Panc1 (cell line): Measurements from ENCODE around the gene IGIP. TPM values are rescaled to one million over a fixed set of nuclear protein-coding genes. Genes with fewer than 3 reads are reported as not detected.
A peak's percentile ranks its signal among the peaks of the same experiment; 100 is the strongest.

Source experiments
- ATAC-seq: fragments of 200-7000 bp; cut with Tn5 transposase; 2 replicates; pipeline ENCODE4 v1.9.1; 2020; ENCODE audit warnings: mild to moderate bottlenecking, moderate library complexity
- BruUV-seq: library from RNA; stranded (reverse); fragments of 400-500 nt; replicated peaks from 2 replicates; lab custom pipeline; 2021; lab: Mats Ljungman, UMichigan
- CTCF ChIA-PET: fragments of 300-600 bp; sonication (Branson Sonifier 250); formaldehyde crosslinking; loops from one replicate; lab custom pipeline; 2022; ENCODE audit warnings: antibody characterized with exemption; lab: Charles Lee
- POLR2A ChIA-PET: fragments of 300-600 bp; sonication (Branson Sonifier 250); formaldehyde crosslinking; loops from one replicate; lab custom pipeline; 2022; ENCODE audit warnings: antibody characterized with exemption; lab: Charles Lee
- DNase-seq: peaks from one replicate; pipeline ENCODE4 v3.0.0-alpha.2; 2010; ENCODE audit warnings: low read depth, low spot score
- H3K27ac ChIP-seq: 2 replicates; pipeline ENCODE4 v1.5.1; 2011; ENCODE audit warnings: mild to moderate bottlenecking, low read length, inconsistent platforms
- H3K27me3 ChIP-seq: fragments of 200-500 bp; sonication (Bioruptor generic); 2 replicates; pipeline ENCODE4 v1.6.0; 2014; ENCODE audit warnings: low read length, inconsistent platforms; ENCODE audit not compliant: control insufficient read depth, insufficient read depth
- H3K36me3 ChIP-seq: fragments of 200-500 bp; sonication (Bioruptor generic); 2 replicates; pipeline ENCODE4 v1.5.1; 2014; ENCODE audit warnings: inconsistent platforms, mild to moderate bottlenecking, low read length, moderate library complexity; ENCODE audit not compliant: control insufficient read depth, insufficient read depth
- H3K4me1 ChIP-seq: 2 replicates; pipeline ENCODE4 v1.5.1; 2011; ENCODE audit warnings: inconsistent platforms, mild to moderate bottlenecking, low read length, moderate library complexity; ENCODE audit not compliant: control insufficient read depth, insufficient read depth
- H3K4me3 ChIP-seq, 2 experiments: 2 replicates each; pipeline ENCODE4 v1.5.1; 2011 to 2012; ENCODE audit warnings: low read depth in 2 of 2, low read length in 2 of 2, mild to moderate bottlenecking in 2 of 2, inconsistent platforms in 1 of 2, moderate library complexity in 1 of 2
- H3K9me3 ChIP-seq: fragments of 200-500 bp; sonication (Bioruptor generic); 2 replicates; pipeline ENCODE4 v1.5.1; 2014; ENCODE audit warnings: low read depth, mild to moderate bottlenecking, inconsistent platforms, low read length, moderate library complexity; ENCODE audit not compliant: control insufficient read depth, insufficient read depth
- POLR2AphosphoS5 ChIP-seq: IDR thresholded peaks from 2 replicates; pipeline ENCODE4 v1.6.1; 2012; ENCODE audit warnings: mild to moderate bottlenecking, low read depth, low read length, moderate library complexity
- SIN3A ChIP-seq: IDR thresholded peaks from 2 replicates; pipeline ENCODE4 v1.6.1; 2012; ENCODE audit warnings: low read depth, mild to moderate bottlenecking, low read length, moderate library complexity, borderline replicate concordance; ENCODE audit not compliant: insufficient read depth
- TCF7L2 ChIP-seq: IDR thresholded peaks from 2 replicates; pipeline ENCODE4 v1.6.1; 2011; ENCODE audit warnings: mild to moderate bottlenecking, low read depth, low read length, inconsistent platforms
- in situ Hi-C: cut with HindIII; loops from 2 replicates; pipeline ENCODE4 v1.10.0; 2016; ENCODE audit warnings: low sequenced_read_pairs, low pct_unique_long_range_greater_than_20kb
- intact Hi-C: fragments of 100-400 bp; cut with micrococcal nuclease; formaldehyde crosslinking; loops from one replicate; pipeline ENCODE4 v1.10.0; 2022; ENCODE audit not compliant: unreplicated experiment
- total RNA-seq: library from RNA; stranded (reverse); gene quantifications from one replicate; pipeline ENCODE4 v1.2.1, GENCODE V29; 2021; ENCODE audit not compliant: unreplicated experiment
- TF ChIP-seq, protein P1 (sequence below): fragments of 450-650 bp; IDR thresholded peaks from 2 replicates; pipeline ENCODE4 v1.5.1; 2017; ENCODE audit warnings: mild to moderate bottlenecking
- TF ChIP-seq, protein P2 (sequence below), 2 experiments: IDR thresholded peaks; 2 replicates each; pipeline ENCODE4 v1.6.1; 2011 to 2012; ENCODE audit warnings: low read depth in 2 of 2, control low read depth in 1 of 2, low read length in 1 of 2, mild to moderate bottlenecking in 1 of 2, moderate library complexity in 1 of 2; ENCODE audit not compliant: insufficient read depth in 1 of 2

Gene IGIP
- total RNA-seq, 1 experiment from 2014 or later = 7.7 TPM

DNA sequence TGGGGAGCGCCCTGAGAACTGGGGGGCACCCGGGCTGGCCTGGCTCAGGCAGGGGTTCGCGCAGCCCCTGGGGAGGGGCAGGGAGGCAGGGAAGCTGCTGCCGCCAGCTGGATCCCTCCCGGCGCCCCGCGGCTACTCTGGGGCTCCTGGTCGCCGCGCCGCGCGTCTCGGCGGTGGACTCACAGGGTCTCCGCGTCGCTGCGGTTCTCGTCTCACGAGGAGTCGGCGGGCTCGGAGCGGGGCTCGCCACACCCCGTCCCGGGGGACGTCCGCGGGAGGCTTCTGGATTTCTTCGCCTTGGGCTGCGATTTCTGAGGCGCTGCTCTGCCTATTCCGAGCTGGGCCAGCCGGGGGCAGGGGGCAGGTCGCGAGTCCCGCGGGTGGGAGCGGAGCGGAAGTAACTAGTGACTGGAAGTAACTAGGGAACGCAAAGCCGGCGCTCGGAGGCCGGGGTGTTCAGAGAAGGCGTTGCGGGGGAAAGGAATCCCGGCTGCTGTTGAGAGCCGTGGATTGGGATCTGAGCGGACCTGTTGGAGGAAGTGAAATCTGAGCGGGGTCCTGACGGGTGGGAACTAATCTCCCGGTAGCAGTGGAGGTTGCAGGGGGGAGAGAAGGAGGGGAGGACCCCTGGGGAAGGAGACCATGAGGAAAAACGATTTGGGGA is 49.8 kb downstream of the IGIP start:
- intact Hi-C loops (no loop called here), in situ Hi-C loops (no loop called here)
- peak overlapping the region; percentile 67 to 99 for H3K4me3 ChIP-seq
- H3K9me3 ChIP-seq = no peaks in the 10 kb centered on the region
- peak overlapping the region; percentile 87 for H3K27ac ChIP-seq
- H3K36me3 ChIP-seq = no peaks in the 10 kb centered on the region
- no TSS peak for BruUV-seq
- ATAC-seq (peak; percentile 68), DNase-seq (no peak)
- CTCF ChIA-PET = no interaction called here
- no peaks in the 10 kb centered on the region for H3K27me3 ChIP-seq
- TF ChIP-seq TCF7L2 = no peak
- TF ChIP-seq POLR2AphosphoS5 = no peak; the same call in 1 of the 2 replicates
- no peak for TF ChIP-seq SIN3A
- TF ChIP-seq, protein P1, sequence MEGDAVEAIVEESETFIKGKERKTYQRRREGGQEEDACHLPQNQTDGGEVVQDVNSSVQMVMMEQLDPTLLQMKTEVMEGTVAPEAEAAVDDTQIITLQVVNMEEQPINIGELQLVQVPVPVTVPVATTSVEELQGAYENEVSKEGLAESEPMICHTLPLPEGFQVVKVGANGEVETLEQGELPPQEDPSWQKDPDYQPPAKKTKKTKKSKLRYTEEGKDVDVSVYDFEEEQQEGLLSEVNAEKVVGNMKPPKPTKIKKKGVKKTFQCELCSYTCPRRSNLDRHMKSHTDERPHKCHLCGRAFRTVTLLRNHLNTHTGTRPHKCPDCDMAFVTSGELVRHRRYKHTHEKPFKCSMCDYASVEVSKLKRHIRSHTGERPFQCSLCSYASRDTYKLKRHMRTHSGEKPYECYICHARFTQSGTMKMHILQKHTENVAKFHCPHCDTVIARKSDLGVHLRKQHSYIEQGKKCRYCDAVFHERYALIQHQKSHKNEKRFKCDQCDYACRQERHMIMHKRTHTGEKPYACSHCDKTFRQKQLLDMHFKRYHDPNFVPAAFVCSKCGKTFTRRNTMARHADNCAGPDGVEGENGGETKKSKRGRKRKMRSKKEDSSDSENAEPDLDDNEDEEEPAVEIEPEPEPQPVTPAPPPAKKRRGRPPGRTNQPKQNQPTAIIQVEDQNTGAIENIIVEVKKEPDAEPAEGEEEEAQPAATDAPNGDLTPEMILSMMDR = no peak
- TF ChIP-seq, protein P2, sequence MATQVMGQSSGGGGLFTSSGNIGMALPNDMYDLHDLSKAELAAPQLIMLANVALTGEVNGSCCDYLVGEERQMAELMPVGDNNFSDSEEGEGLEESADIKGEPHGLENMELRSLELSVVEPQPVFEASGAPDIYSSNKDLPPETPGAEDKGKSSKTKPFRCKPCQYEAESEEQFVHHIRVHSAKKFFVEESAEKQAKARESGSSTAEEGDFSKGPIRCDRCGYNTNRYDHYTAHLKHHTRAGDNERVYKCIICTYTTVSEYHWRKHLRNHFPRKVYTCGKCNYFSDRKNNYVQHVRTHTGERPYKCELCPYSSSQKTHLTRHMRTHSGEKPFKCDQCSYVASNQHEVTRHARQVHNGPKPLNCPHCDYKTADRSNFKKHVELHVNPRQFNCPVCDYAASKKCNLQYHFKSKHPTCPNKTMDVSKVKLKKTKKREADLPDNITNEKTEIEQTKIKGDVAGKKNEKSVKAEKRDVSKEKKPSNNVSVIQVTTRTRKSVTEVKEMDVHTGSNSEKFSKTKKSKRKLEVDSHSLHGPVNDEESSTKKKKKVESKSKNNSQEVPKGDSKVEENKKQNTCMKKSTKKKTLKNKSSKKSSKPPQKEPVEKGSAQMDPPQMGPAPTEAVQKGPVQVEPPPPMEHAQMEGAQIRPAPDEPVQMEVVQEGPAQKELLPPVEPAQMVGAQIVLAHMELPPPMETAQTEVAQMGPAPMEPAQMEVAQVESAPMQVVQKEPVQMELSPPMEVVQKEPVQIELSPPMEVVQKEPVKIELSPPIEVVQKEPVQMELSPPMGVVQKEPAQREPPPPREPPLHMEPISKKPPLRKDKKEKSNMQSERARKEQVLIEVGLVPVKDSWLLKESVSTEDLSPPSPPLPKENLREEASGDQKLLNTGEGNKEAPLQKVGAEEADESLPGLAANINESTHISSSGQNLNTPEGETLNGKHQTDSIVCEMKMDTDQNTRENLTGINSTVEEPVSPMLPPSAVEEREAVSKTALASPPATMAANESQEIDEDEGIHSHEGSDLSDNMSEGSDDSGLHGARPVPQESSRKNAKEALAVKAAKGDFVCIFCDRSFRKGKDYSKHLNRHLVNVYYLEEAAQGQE (IDR thresholded peaks at IDR 0.05; ENCODE audit: insufficient read depth in 1 of 2, low read depth in 2 of 2, low read length in 1 of 2) = no peak
- POLR2A ChIA-PET = interaction anchor here (0.6 kb wide), 1 partner anchor 247 kb away, joined by 3 read pairs; no protein-coding TSS in a partner anchor
- peaks cover 34% of the 10 kb centered on the region for H3K4me1 ChIP-seq

DNA sequence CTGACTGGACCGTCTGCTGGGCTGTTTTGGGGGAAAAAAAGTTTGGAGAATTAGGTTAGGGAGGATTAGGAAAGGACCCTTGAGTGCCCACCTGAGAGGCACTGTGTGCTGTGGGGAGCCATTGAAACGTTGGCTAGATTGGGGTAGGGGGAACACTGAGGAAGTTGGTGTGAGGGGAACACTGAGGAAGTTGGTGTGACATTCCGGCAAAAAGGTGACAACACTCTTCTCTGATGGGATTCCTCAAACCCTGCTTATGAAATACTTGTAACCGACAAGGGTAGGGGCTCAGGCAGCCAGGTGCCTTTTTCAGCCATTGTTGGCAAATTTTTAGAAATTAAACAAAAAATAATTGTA is 50.3 kb downstream of the IGIP start:
- H3K36me3 ChIP-seq = no peaks in the 10 kb centered on the region
- H3K9me3 ChIP-seq = no peaks in the 10 kb centered on the region
- peak overlapping the region; percentile 67 to 99 for H3K4me3 ChIP-seq
- TF ChIP-seq, protein P1 = no peak
- TF ChIP-seq, protein P2 (IDR thresholded peaks at IDR 0.05; ENCODE audit: insufficient read depth in 1 of 2, low read depth in 2 of 2, low read length in 1 of 2) = no peak
- TF ChIP-seq SIN3A (0 out of 2 replicates have a peak, but pooled peaks have one; percentile 4), POLR2AphosphoS5 (no peak), TCF7L2 (no peak)
- ChIA-PET POLR2A (interaction anchor here (0.6 kb wide), 1 partner anchor 247 kb away, joined by 3 read pairs; no protein-coding TSS in a partner anchor), CTCF (no interaction called here)
- BruUV-seq = no TSS peak
- DNase-seq (no peak), ATAC-seq (no peak)
- in situ Hi-C loops = no loop called here
- no peaks in the 10 kb centered on the region for H3K27me3 ChIP-seq
- peak overlapping the region; percentile 87 for H3K27ac ChIP-seq
- intact Hi-C loops = no loop called here
- peaks cover 39% of the 10 kb centered on the region for H3K4me1 ChIP-seq
